H9 (cell line): ENCODE results near the gene PKNOX2. TPM values are rescaled to one million over a fixed set of nuclear protein-coding genes. Genes with fewer than 3 reads are reported as not detected.

ENCODE experiments used
- DNase-seq: peaks from one replicate; pipeline ENCODE4 v3.0.0-alpha.2; 2017
- H2AFZ ChIP-seq: one replicate; pipeline ENCODE4 v1.6.1; 2013; ENCODE audit warnings: mild to moderate bottlenecking, low read length, control low read depth, moderate library complexity
- H2AK5ac ChIP-seq: 2 replicates; pipeline ENCODE4 v1.6.1; 2013; ENCODE audit warnings: low read length, control low read depth, mixed read lengths; ENCODE audit not compliant: insufficient read length
- H2BK120ac ChIP-seq: one replicate; pipeline ENCODE4 v1.6.1; 2013; ENCODE audit warnings: low read depth, mild to moderate bottlenecking, low read length, control low read depth, inconsistent platforms; ENCODE audit not compliant: poor library complexity, severe bottlenecking
- H2BK12ac ChIP-seq: 2 replicates; pipeline ENCODE4 v1.6.1; 2013; ENCODE audit warnings: low read length, control low read depth, mixed read lengths, low read depth; ENCODE audit not compliant: insufficient read length
- H2BK15ac ChIP-seq: 2 replicates; pipeline ENCODE4 v1.6.1; 2013; ENCODE audit warnings: low read depth, low read length, control low read depth
- H2BK20ac ChIP-seq: one replicate; pipeline ENCODE4 v1.6.1; 2013; ENCODE audit warnings: low read depth, mild to moderate bottlenecking, low read length, control low read depth, inconsistent platforms; ENCODE audit not compliant: poor library complexity, severe bottlenecking
- H2BK5ac ChIP-seq: 2 replicates; pipeline ENCODE4 v1.6.1; 2013; ENCODE audit warnings: low read length, control low read depth, mixed read lengths; ENCODE audit not compliant: insufficient read length
- H3K14ac ChIP-seq: 2 replicates; pipeline ENCODE4 v1.6.1; 2013; ENCODE audit warnings: low read length, control low read depth; ENCODE audit not compliant: insufficient read depth
- H3K18ac ChIP-seq: 2 replicates; pipeline ENCODE4 v1.6.1; 2013; ENCODE audit warnings: low read depth, mild to moderate bottlenecking, mixed read lengths, low read length, control low read depth; ENCODE audit not compliant: insufficient read length
- H3K23ac ChIP-seq: 2 replicates; pipeline ENCODE4 v1.6.1; 2013; ENCODE audit warnings: low read length, control low read depth, mixed read lengths, low read depth; ENCODE audit not compliant: insufficient read length
- H3K23me2 ChIP-seq: 2 replicates; pipeline ENCODE4 v1.6.1; 2013; ENCODE audit warnings: low read depth, mild to moderate bottlenecking, mixed read lengths, low read length, control low read depth; ENCODE audit not compliant: insufficient read length, poor library complexity, severe bottlenecking
- H3K27ac ChIP-seq: 2 replicates; pipeline ENCODE4 v1.5.1; 2013; ENCODE audit warnings: low read length, control low read depth, mixed read lengths, low read depth; ENCODE audit not compliant: insufficient read length
- H3K27me3 ChIP-seq: 2 replicates; pipeline ENCODE4 v1.6.1; 2013; ENCODE audit warnings: low read length, control low read depth, inconsistent platforms; ENCODE audit not compliant: insufficient read depth
- H3K4ac ChIP-seq: 2 replicates; pipeline ENCODE4 v1.6.1; 2013; ENCODE audit warnings: low read depth, mild to moderate bottlenecking, control low read depth, inconsistent platforms, low read length, moderate library complexity
- H3K4me1 ChIP-seq: 2 replicates; pipeline ENCODE4 v1.6.1; 2013; ENCODE audit warnings: low read length, control low read depth, inconsistent platforms; ENCODE audit not compliant: insufficient read depth
- H3K4me2 ChIP-seq: 2 replicates; pipeline ENCODE4 v1.6.1; 2013; ENCODE audit warnings: low read length, control low read depth, mixed read lengths; ENCODE audit not compliant: insufficient read length, insufficient read depth
- H3K56ac ChIP-seq: 2 replicates; pipeline ENCODE4 v1.6.1; 2013; ENCODE audit warnings: low read depth, mild to moderate bottlenecking, mixed read lengths, low read length, control low read depth; ENCODE audit not compliant: insufficient read length
- H3K79me1 ChIP-seq: 2 replicates; pipeline ENCODE4 v1.6.1; 2013; ENCODE audit warnings: low read depth, mild to moderate bottlenecking, moderate library complexity, low read length, control low read depth, inconsistent platforms; ENCODE audit not compliant: insufficient read depth, poor library complexity, severe bottlenecking
- H3K79me2 ChIP-seq: 2 replicates; pipeline ENCODE4 v1.6.1; 2013; ENCODE audit warnings: low read length, control low read depth, inconsistent platforms; ENCODE audit not compliant: insufficient read depth
- H3K9ac ChIP-seq: 2 replicates; pipeline ENCODE4 v1.6.1; 2013; ENCODE audit warnings: low read length, control low read depth, mixed read lengths; ENCODE audit not compliant: insufficient read length; ENCODE audit errors: extremely low read depth
- H3K9me3 ChIP-seq: one replicate; pipeline ENCODE4 v1.6.1; 2013; ENCODE audit warnings: low read depth, low read length, inconsistent platforms; ENCODE audit not compliant: control insufficient read depth
- H3T11ph ChIP-seq: one replicate; pipeline ENCODE4 v1.6.1; 2013; ENCODE audit warnings: mild to moderate bottlenecking, low read length, control low read depth, inconsistent platforms
- H4K20me1 ChIP-seq: one replicate; pipeline ENCODE4 v1.6.1; 2013; ENCODE audit not compliant: control insufficient read depth, insufficient read length, insufficient read depth
- H4K5ac ChIP-seq: 2 replicates; pipeline ENCODE4 v1.6.1; 2013; ENCODE audit warnings: low read depth, mild to moderate bottlenecking, mixed read lengths, low read length, control low read depth; ENCODE audit not compliant: insufficient read length
- H4K8ac ChIP-seq: replicated peaks from 2 replicates; pipeline ENCODE4 v1.6.1; 2013; ENCODE audit warnings: low read length, control low read depth, mixed read lengths, low read depth; ENCODE audit not compliant: insufficient read length
- H4K91ac ChIP-seq: 2 replicates; pipeline ENCODE4 v1.6.1; 2013; ENCODE audit warnings: low read depth, mild to moderate bottlenecking, moderate library complexity, mixed read lengths, low read length, control low read depth; ENCODE audit not compliant: insufficient read length
- H3K27ac Mint-ChIP-seq, 3 experiments: 2 replicates in 2 of 3; 3 replicates in 1 of 3; pipeline ENCODE4 v1.8.0; 2020 to 2021; ENCODE audit warnings: mixed read lengths in 3 of 3, mild to moderate bottlenecking in 1 of 3, moderate library complexity in 1 of 3
- H3K27me3 Mint-ChIP-seq: 2 replicates; pipeline ENCODE4 v1.8.0; 2021; ENCODE audit warnings: low read depth, mild to moderate bottlenecking, moderate library complexity, mixed read lengths
- H3K36me3 Mint-ChIP-seq, 3 experiments: 2 replicates in 2 of 3; 3 replicates in 1 of 3; pipeline ENCODE4 v1.8.0; 2020 to 2021; ENCODE audit warnings: low read depth in 3 of 3, mixed read lengths in 3 of 3; ENCODE audit not compliant: insufficient read depth in 1 of 3
- H3K4me1 Mint-ChIP-seq, 2 experiments: 2 replicates each; pipeline ENCODE4 v1.8.0; 2020; ENCODE audit warnings: mixed read lengths in 2 of 2
- H3K4me3 Mint-ChIP-seq, 2 experiments: 2 replicates in 1 of 2; 3 replicates in 1 of 2; pipeline ENCODE4 v1.8.0; 2020 to 2021; ENCODE audit warnings: mild to moderate bottlenecking in 2 of 2, mixed read lengths in 2 of 2, moderate library complexity in 1 of 2
- H3K9me3 Mint-ChIP-seq, 2 experiments: 2 replicates in 1 of 2; 3 replicates in 1 of 2; pipeline ENCODE4 v1.8.0; 2020; ENCODE audit warnings: mild to moderate bottlenecking in 2 of 2, mixed read lengths in 2 of 2, moderate library complexity in 1 of 2
- WGBS: extraction: QIAGEN DNeasy Blood & Tissue Kit; methylation state at CpG from one replicate; pipeline ENCODE4 v1.1.7; 2013; ENCODE audit warnings: missing lambda C conversion rate, low lambda C conversion rate, mixed read lengths; ENCODE audit not compliant: insufficient read length; ENCODE audit errors: extremely low coverage; 5-methylcytosine and 5-hydroxymethylcytosine counted together
- total RNA-seq: library from RNA; stranded (reverse); gene quantifications from 2 replicates; pipeline ENCODE4 v1.2.1, GENCODE V29; 2021
- TF ChIP-seq, protein P1 (sequence below): fragments of 200-600 bp; sonication (generic); conservative IDR thresholded peaks from 3 replicates; pipeline ENCODE4 v1.8.0; 2021; ENCODE audit warnings: antibody characterized with exemption, mild to moderate bottlenecking

The PKNOX2 gene
- total RNA-seq, 1 experiment from 2014 or later, result 1.3 TPM

DNA sequence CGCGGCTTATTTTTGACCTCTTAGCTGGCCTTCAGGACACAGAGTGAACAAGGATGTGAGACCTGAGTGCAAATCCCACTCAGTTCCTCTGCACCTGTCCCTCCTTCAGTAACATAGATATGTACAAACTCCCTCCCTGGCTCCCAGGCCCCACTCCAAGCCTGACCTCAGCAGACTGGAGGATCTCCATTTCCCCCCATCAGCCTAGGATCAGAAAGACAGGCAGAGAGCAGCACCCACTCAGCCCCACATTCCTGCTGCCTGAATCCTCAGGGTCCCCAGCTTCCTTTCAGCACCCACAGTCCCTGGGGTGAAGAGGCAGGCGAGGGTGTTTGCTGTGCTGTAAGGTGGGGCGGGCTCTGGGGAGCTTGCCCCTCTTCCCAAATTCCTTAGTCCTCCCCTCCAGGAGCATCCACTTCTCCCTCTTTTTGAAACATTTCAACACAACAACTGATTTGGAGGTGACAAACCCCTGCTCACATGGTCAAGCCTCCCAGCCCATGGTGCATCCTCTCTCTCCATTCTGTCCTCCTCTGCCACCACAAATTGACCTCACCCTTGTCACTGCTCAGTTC, 180.4 kb downstream of the PKNOX2 start:
- no peak overlapping the region for H3K4ac ChIP-seq
- no peak overlapping the region for H3K4me2 ChIP-seq
- Mint-ChIP-seq H3K27me3 (peaks cover 28% of the 10 kb centered on the region), H3K4me1 (peaks cover 51 to 78% of the 10 kb centered on the region in 2 experiments), H3K9me3 (no peaks in the 10 kb centered on the region), H3K27ac (no peak overlapping the region), H3K36me3 (no peaks in the 10 kb centered on the region), H3K4me3 (no peak overlapping the region)
- H2BK20ac ChIP-seq, result no peak overlapping the region
- no peak overlapping the region for H3T11ph ChIP-seq
- no peak overlapping the region for H3K56ac ChIP-seq
- H3K9me3 ChIP-seq, result no peaks in the 10 kb centered on the region
- H3K79me2 ChIP-seq, result no peaks in the 10 kb centered on the region
- no peak overlapping the region for H3K14ac ChIP-seq
- no peak overlapping the region for H2AFZ ChIP-seq
- TF ChIP-seq, protein P1, sequence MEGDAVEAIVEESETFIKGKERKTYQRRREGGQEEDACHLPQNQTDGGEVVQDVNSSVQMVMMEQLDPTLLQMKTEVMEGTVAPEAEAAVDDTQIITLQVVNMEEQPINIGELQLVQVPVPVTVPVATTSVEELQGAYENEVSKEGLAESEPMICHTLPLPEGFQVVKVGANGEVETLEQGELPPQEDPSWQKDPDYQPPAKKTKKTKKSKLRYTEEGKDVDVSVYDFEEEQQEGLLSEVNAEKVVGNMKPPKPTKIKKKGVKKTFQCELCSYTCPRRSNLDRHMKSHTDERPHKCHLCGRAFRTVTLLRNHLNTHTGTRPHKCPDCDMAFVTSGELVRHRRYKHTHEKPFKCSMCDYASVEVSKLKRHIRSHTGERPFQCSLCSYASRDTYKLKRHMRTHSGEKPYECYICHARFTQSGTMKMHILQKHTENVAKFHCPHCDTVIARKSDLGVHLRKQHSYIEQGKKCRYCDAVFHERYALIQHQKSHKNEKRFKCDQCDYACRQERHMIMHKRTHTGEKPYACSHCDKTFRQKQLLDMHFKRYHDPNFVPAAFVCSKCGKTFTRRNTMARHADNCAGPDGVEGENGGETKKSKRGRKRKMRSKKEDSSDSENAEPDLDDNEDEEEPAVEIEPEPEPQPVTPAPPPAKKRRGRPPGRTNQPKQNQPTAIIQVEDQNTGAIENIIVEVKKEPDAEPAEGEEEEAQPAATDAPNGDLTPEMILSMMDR, result no peak
- no peak overlapping the region for H2BK5ac ChIP-seq
- no peaks in the 10 kb centered on the region; the same call in 1 of the 2 replicates for H3K27me3 ChIP-seq
- no peak overlapping the region for H3K27ac ChIP-seq
- no peak overlapping the region for H3K23ac ChIP-seq
- no peaks in the 10 kb centered on the region for H3K4me1 ChIP-seq
- H3K18ac ChIP-seq, result no peak overlapping the region
- no peaks in the 10 kb centered on the region for H3K23me2 ChIP-seq
- no peak overlapping the region for H4K5ac ChIP-seq
- DNase-seq, result no peak
- no peak overlapping the region for H2BK120ac ChIP-seq
- WGBS, result no CpG with 5 or more reads among the region's 4 CpGs
- H2AK5ac ChIP-seq, result no peak overlapping the region
- no peaks in the 10 kb centered on the region for H4K20me1 ChIP-seq
- H3K9ac ChIP-seq, result no peak overlapping the region
- no peak overlapping the region for H2BK12ac ChIP-seq
- H3K79me1 ChIP-seq, result no peaks in the 10 kb centered on the region
- no peak overlapping the region for H4K91ac ChIP-seq
- no peak overlapping the region for H2BK15ac ChIP-seq
- no peak overlapping the region for H4K8ac ChIP-seq
